Mucosa of descending colon (tissue), 3 donors: ENCODE data around the gene MISP. TPM values are rescaled to one million over a fixed set of nuclear protein-coding genes. Genes with fewer than 3 reads are reported as not detected.

Experiments
- ATAC-seq: fragments of 200-7000 bp; cut with Tn5 transposase; one replicate; pipeline ENCODE4 v1.9.1; 2020; ENCODE audit warnings: mild to moderate bottlenecking, moderate library complexity
- DNase-seq, 3 donors: peaks; one replicate each; pipeline ENCODE4 v3.0.0-alpha.2; 2020
- H3K36me3 ChIP-seq: fragments of 200-600 bp; one replicate; pipeline ENCODE4 v1.8.0; 2021; ENCODE audit warnings: low read depth, mild to moderate bottlenecking
- H3K4me1 ChIP-seq: fragments of 200-600 bp; one replicate; pipeline ENCODE4 v1.8.0; 2021; ENCODE audit warnings: low read depth, mild to moderate bottlenecking
- H3K4me3 ChIP-seq: fragments of 200-600 bp; one replicate; pipeline ENCODE4 v1.8.0; 2021; ENCODE audit warnings: mild to moderate bottlenecking
- H3K9me3 ChIP-seq: fragments of 200-600 bp; one replicate; pipeline ENCODE4 v1.8.0; 2021; ENCODE audit warnings: mild to moderate bottlenecking
- intact Hi-C, 2 donors: fragments of 100-400 bp; cut with DNase I in 1 of 2; cut with micrococcal nuclease in 1 of 2; formaldehyde crosslinking; loops; one replicate each; pipeline versions ENCODE4 v1.11.0 to v1.11.1; 2022; cut with DNase I, micrococcal nuclease
- total RNA-seq, 3 donors: library from RNA; stranded (reverse); fragmentation: NEBNext Ultra II Directional in 2 of 3; extraction: Animal tissue kit (Norgen Biotek cat#: 25700) in 2 of 3; gene quantifications; one replicate each; pipeline versions ENCODE4 v1.2.1 to v1.2.4, GENCODE V29; 2021 to 2023
- TF ChIP-seq, protein P1 (sequence below): fragments of 200-600 bp; IDR thresholded peaks from one replicate; pipeline ENCODE4 v1.8.0; 2022; ENCODE audit warnings: antibody characterized with exemption, mild to moderate bottlenecking
- donor health status: DM: no; HTN: no; CAD: no; lungs with moderate emphysema.
- donor health status: DM: no; HTN: no; CAD: no.
- donor health status: DM: no; HTN: yes; CAD: no.

Gene MISP
- total RNA-seq, 3 donors from 2014 or later: 184 to 443 (median 361) TPM

DNA sequence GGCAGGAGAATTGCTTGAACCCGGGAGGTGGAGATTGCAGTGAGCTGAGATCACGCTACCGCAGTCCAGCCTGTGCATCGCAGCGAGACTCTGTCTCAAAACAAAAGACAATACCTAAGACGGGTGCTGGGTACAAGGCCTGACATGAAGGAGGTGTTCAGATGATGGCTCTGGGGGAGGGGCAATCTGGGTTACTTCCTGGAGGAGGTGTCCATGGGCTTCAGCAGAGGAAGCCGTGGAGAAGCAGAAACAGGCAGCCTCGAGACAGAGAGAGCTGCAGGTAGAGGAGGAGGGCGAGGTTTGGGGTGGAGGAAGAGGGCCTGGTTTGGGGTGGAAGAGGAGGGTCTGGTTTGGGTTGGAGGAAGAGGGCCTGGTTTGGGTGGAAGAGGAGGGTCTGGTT is 3.6 kb downstream of the MISP start:
- H3K9me3 ChIP-seq: no peaks in the 10 kb centered on the region
- H3K36me3 ChIP-seq: peaks cover 6% of the 10 kb centered on the region
- H3K4me1 ChIP-seq: peaks cover 26% of the 10 kb centered on the region
- no peak overlapping the region for H3K4me3 ChIP-seq
- DNase-seq (peak in 1 of 3 donors; percentile 73), ATAC-seq (no peak)
- TF ChIP-seq, protein P1, sequence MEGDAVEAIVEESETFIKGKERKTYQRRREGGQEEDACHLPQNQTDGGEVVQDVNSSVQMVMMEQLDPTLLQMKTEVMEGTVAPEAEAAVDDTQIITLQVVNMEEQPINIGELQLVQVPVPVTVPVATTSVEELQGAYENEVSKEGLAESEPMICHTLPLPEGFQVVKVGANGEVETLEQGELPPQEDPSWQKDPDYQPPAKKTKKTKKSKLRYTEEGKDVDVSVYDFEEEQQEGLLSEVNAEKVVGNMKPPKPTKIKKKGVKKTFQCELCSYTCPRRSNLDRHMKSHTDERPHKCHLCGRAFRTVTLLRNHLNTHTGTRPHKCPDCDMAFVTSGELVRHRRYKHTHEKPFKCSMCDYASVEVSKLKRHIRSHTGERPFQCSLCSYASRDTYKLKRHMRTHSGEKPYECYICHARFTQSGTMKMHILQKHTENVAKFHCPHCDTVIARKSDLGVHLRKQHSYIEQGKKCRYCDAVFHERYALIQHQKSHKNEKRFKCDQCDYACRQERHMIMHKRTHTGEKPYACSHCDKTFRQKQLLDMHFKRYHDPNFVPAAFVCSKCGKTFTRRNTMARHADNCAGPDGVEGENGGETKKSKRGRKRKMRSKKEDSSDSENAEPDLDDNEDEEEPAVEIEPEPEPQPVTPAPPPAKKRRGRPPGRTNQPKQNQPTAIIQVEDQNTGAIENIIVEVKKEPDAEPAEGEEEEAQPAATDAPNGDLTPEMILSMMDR: no peak
- intact Hi-C loops: no loop called here

DNA sequence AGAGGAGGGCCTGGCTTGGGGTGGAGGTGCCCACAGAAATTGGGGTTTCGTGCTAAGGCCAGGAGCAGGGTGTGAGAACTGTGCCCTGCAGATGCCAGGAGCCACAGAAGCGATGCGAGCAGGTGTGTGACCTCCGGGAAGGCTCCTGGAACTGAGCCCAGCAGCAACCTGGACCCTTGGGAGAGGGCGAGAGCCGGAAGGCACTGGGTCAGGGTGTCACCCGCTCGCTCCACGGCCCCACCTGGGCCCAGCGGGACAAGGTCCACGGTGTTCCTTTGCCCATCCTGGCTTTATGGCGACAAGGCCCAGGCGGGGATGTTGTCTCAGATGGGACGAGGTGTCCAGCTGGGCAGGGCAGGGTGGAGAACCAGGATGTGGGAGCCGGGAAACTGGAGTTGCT is 4.2 kb downstream of the MISP start:
- Histone ChIP-seq H3K4me3 (no peak overlapping the region), H3K36me3 (peaks cover 6% of the 10 kb centered on the region), H3K9me3 (no peaks in the 10 kb centered on the region), H3K4me1 (peaks cover 26% of the 10 kb centered on the region)
- intact Hi-C loops: no loop called here
- ATAC-seq: peak; percentile 45
- DNase-seq: peak; percentile 84 to 91 (median 89)
- TF ChIP-seq, protein P1: no peak

DNA sequence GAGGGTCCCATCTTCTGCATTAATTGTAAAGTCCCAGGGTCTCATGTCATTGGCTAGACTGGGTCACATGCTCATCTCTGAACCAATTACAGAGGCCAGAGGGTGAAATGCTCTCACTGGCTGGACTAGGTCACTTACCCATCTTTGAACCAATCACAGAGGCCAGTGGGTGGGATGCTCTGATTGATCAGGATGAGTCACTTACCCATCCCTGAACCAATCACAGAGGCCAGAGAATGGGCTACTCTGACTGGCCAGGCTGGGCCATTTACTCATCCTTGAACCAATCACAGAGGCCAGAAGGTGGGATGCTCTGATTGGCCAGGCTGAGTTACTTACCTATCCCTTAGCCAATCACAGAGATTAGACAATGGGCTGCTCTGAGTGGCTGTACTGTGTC is 5.3 kb downstream of the MISP start:
- DNase-seq (peak in 1 of 3 donors; percentile 43), ATAC-seq (peak; percentile 0)
- H3K9me3 ChIP-seq: no peaks in the 10 kb centered on the region
- H3K4me3 ChIP-seq: no peak overlapping the region
- TF ChIP-seq, protein P1: no peak
- peaks cover 26% of the 10 kb centered on the region for H3K4me1 ChIP-seq
- H3K36me3 ChIP-seq: peaks cover 6% of the 10 kb centered on the region
- intact Hi-C loops: no loop called here

DNA sequence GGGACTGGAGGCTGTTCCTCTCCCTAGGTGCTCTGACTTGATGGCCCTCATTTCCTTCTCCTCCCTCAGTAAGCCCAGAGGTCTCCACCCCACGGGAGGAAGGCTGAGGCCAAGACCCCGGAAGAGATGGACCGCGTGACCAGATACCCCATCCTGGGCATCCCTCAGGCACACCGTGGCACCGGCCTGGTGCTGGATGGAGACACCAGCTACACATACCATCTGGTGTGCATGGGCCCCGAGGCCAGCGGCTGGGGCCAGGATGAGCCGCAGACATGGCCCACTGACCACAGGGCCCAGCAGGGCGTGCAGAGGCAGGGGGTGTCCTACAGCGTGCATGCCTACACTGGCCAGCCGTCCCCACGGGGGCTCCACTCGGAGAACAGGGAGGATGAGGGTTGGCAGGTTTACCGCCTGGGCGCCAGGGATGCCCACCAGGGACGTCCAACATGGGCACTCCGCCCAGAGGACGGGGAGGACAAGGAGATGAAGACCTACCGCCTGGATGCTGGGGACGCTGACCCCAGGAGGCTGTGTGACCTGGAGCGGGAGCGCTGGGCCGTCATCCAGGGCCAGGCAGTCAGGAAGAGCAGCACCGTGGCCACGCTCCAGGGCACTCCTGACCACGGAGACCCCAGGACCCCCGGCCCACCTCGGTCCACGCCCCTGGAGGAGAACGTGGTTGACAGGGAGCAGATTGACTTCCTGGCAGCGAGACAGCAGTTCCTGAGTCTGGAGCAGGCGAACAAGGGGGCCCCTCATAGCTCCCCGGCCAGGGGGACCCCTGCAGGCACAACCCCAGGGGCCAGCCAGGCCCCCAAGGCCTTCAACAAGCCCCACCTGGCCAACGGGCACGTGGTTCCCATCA is 6.1 kb downstream of the MISP start:
- ATAC-seq: no peak
- Histone ChIP-seq H3K4me3 (no peak overlapping the region), H3K4me1 (peaks cover 26% of the 10 kb centered on the region), H3K36me3 (peaks cover 6% of the 10 kb centered on the region), H3K9me3 (no peaks in the 10 kb centered on the region)
- intact Hi-C loops: no loop called here
- TF ChIP-seq, protein P1: no peak
- DNase-seq: no peak

DNA sequence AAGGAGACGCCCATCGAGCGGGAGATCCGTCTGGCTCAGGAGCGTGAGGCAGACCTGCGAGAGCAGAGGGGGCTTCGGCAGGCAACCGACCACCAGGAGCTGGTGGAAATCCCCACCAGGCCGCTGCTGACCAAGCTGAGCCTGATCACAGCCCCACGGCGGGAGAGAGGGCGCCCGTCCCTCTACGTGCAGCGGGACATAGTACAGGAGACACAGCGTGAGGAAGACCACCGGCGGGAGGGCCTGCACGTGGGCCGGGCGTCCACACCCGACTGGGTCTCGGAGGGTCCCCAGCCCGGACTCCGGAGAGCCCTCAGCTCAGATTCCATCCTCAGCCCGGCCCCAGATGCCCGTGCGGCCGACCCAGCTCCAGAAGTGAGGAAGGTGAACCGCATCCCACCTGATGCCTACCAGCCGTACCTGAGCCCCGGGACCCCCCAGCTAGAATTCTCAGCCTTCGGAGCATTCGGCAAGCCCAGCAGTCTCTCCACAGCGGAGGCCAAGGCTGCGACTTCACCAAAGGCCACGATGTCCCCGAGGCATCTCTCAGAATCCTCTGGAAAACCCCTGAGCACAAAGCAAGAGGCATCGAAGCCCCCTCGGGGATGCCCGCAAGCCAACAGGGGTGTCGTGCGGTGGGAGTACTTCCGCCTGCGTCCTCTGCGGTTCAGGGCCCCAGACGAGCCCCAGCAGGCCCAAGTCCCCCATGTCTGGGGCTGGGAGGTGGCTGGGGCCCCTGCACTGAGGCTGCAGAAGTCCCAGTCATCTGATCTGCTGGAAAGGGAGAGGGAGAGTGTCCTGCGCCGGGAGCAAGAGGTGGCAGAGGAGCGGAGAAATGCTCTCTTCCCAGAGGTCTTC is 7.1 kb downstream of the MISP start:
- intact Hi-C loops: no loop called here
- ATAC-seq (no peak), DNase-seq (no peak)
- Histone ChIP-seq H3K9me3 (no peaks in the 10 kb centered on the region), H3K4me1 (peaks cover 20% of the 10 kb centered on the region), H3K4me3 (no peak overlapping the region), H3K36me3 (peaks cover 6% of the 10 kb centered on the region)
- TF ChIP-seq, protein P1: no peak
